Activated CD8-positive, alpha-beta memory T cell treated with anti-CD3 and anti-CD28 coated beads for 24 hours (primary cell): ENCODE results near the gene LGI4.

Experiments used
- DNase-seq: peaks from one replicate; pipeline ENCODE4 v3.0.0-alpha.2; 2020

LGI4 gene

GRCh38 chr19:35081201-35081600, 53.7 kb downstream of the LGI4 start:
- DNase-seq = no peak

- DNase-seq = no peak
Measured at GRCh38 chr19:35080613-35081170, 54.2 kb downstream of the LGI4 start.

GRCh38 chr19:35079826-35080225, 55.0 kb downstream of the LGI4 start:
- no peak for DNase-seq

- no peak for DNase-seq
Measured at GRCh38 chr19:35077411-35078223, 57.2 kb downstream of the LGI4 start.

DNA sequence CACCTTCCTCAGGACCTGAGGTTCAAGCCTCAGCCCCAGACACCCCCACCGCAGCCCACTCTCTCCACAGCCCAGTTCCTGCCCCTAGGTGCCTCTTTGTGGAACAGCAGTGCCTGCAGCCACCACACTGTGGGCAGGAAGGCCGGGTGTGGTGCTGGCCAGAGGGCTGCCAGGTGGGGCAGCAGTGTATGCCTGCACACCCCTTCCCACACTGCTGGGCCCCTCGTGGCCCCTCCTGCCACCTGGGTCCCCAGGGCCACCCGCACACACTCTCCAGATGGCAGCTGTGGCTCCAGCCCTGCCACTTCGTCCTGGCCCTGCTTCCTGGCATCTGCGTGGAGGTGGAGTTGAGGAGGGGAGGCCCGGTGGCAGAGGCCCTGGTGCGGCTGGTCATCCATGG, 58.2 kb downstream of the LGI4 start:
- no peak for DNase-seq

- no peak for DNase-seq
Measured at GRCh38 chr19:35076026-35076370, 58.9 kb downstream of the LGI4 start.

DNA sequence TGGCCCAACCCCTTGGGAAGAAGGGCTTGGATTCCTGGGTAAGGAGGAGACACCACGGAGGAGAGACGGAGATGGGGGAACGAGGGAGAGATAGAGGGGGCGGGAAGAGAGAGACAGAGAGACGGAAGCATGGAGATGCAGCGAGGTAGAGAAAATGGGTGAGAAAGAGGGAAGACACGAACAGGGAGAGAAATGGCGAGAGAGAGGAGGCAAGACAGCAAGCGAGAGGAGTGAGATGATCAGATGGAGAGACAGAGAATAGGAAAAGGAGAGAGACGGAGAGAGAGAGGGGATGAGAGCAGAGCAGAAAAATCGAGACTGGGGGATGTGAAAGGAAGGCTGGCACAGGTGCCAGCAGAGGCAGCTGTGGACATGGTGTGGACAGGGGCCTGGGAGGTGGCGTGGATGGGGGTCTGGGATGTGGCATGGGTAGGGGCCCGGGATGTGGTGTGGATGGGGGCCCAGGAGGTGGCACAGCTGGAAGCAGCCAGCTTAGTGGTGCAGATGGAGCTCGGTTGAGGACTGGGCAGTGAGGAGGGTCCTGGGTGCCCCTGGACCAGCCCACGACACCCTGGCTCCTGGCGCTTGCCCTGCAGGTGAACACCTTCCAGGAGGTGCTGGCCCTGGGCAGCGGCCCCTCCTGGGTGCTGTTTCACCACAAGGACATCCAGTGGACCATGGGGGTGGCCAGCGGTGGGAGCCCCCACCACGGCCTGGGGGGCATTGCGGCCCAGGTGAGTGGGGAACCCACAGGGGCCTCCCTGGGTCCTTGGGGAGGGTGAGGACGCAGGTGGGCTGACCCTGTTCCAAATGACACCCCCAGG, 59.4 kb downstream of the LGI4 start:
- no peak for DNase-seq
